Hepatocyte (in vitro differentiated cells): ENCODE measurements around the gene RCCD1. TPM values are rescaled to one million over a fixed set of nuclear protein-coding genes. Genes with fewer than 3 reads are reported as not detected.
A peak's percentile ranks its signal among the peaks of the same experiment; 100 is the strongest.

Experiments used
- DNase-seq: peaks from one replicate; pipeline ENCODE4 v3.0.0-alpha.2; 2016; ENCODE audit warnings: low spot score
- H2AFZ ChIP-seq: fragments of 200-600 bp; sonication (generic); 2 replicates; pipeline ENCODE4 v1.6.0; 2016; ENCODE audit warnings: antibody characterized with exemption, mild to moderate bottlenecking
- H3K27ac ChIP-seq: fragments of 200-600 bp; sonication (generic); 2 replicates; pipeline ENCODE4 v1.5.1; 2016; ENCODE audit warnings: mild to moderate bottlenecking
- H3K27me3 ChIP-seq: fragments of 200-600 bp; sonication (generic); 2 replicates; pipeline ENCODE4 v1.6.1; 2016
- H3K36me3 ChIP-seq: fragments of 200-600 bp; sonication (generic); replicated peaks from 2 replicates; pipeline ENCODE4 v1.5.1; 2016; ENCODE audit warnings: low read depth; ENCODE audit not compliant: insufficient read depth
- H3K4me1 ChIP-seq: fragments of 200-600 bp; sonication (generic); 2 replicates; pipeline ENCODE4 v1.5.1; 2016; ENCODE audit warnings: mild to moderate bottlenecking, moderate library complexity; ENCODE audit not compliant: insufficient read depth
- H3K4me2 ChIP-seq: fragments of 200-600 bp; sonication (generic); 2 replicates; pipeline ENCODE4 v1.6.0; 2016
- H3K4me3 ChIP-seq: fragments of 200-600 bp; sonication (generic); 2 replicates; pipeline ENCODE4 v1.5.1; 2016; ENCODE audit warnings: mild to moderate bottlenecking
- H3K79me2 ChIP-seq: fragments of 200-600 bp; sonication (generic); 2 replicates; pipeline ENCODE4 v1.6.0; 2017; ENCODE audit warnings: mild to moderate bottlenecking
- H3K9me2 ChIP-seq: fragments of 200-600 bp; sonication (generic); replicated peaks from 2 replicates; pipeline ENCODE4 v1.6.0; 2017; ENCODE audit warnings: mild to moderate bottlenecking; ENCODE audit not compliant: insufficient read depth
- H3K9me3 ChIP-seq: fragments of 200-600 bp; sonication (generic); 2 replicates; pipeline ENCODE4 v1.5.1; 2016; ENCODE audit warnings: low read depth, mild to moderate bottlenecking
- H4K20me1 ChIP-seq: fragments of 200-600 bp; sonication (generic); 2 replicates; pipeline ENCODE4 v1.6.0; 2016; ENCODE audit warnings: mild to moderate bottlenecking; ENCODE audit not compliant: insufficient read depth, poor library complexity, severe bottlenecking
- CTCF ChIP-seq: fragments of 200-600 bp; sonication (generic); IDR thresholded peaks from 2 replicates; pipeline ENCODE4 v1.5.1; 2016; ENCODE audit warnings: antibody characterized with exemption, mild to moderate bottlenecking; ENCODE audit not compliant: poor library complexity
- EZH2 ChIP-seq: fragments of 200-600 bp; sonication (generic); IDR thresholded peaks from 2 replicates; pipeline ENCODE4 v1.6.1; 2016; ENCODE audit warnings: antibody characterized with exemption, mild to moderate bottlenecking, borderline replicate concordance
- EZH2phosphoT487 ChIP-seq: fragments of 200-600 bp; sonication (generic); IDR thresholded peaks from one replicate; pipeline ENCODE4 v1.6.1; 2018; ENCODE audit warnings: antibody characterized with exemption, mild to moderate bottlenecking, low read depth, moderate library complexity; ENCODE audit not compliant: unreplicated experiment, severe bottlenecking
- WGBS: methylation state at CpG from one replicate; pipeline ENCODE4 v1.1.6; 2016; ENCODE audit warnings: low lambda C conversion rate; ENCODE audit errors: missing lambda C conversion rate; 5-methylcytosine and 5-hydroxymethylcytosine counted together
- polyA plus RNA-seq: library from polyadenylated mRNA; unstranded; fragments of >200 nt; fragmentation: Nextera tagmentation; extraction: Ambion mirVana; gene quantifications from 2 replicates; pipeline ENCODE4 v1.2.1, GENCODE V29; 2016
- total RNA-seq: library from RNA; depleted of rRNA; stranded (reverse); fragments of >200 nt; gene quantifications from 2 replicates; pipeline ENCODE4 v1.2.3, GENCODE V29; 2014

Gene RCCD1
- total and polyA plus RNA-seq, 2 experiments from 2014 or later: 9.5 to 11.2 TPM

GRCh38 chr15:90994059-90994416 lies 39.4 kb downstream of the RCCD1 start:
- H2AFZ ChIP-seq: peak overlapping the region; percentile 67
- 4% methylated on average over 9 of the region's 50 CpGs for WGBS

GRCh38 chr15:90994417-90995311 lies 40.0 kb downstream of the RCCD1 start, which contains the start of gene PRC1:
TSS of gene PRC1 (minus strand) at chr15:90994535. CDS start at chr15:90994417, 118 bp downstream.
- H3K4me2 ChIP-seq: peak within 1 kb of the TSS; percentile 88
- H3K9me3 ChIP-seq: no peaks in the 10 kb centered on the region
- H4K20me1 ChIP-seq: no peaks in the 10 kb centered on the region
- no peaks in the 10 kb centered on the region for H3K27me3 ChIP-seq
- H3K9me2 ChIP-seq: no peaks in the 10 kb centered on the region
- peak within 1 kb of the TSS; percentile 67 for H2AFZ ChIP-seq
- peak; percentile 100 for DNase-seq
- TF ChIP-seq EZH2phosphoT487: no peak
- no peak for TF ChIP-seq CTCF
- no peak for TF ChIP-seq EZH2
- H3K36me3 ChIP-seq: no peaks in the 10 kb centered on the region
- peaks cover 42% of the 10 kb centered on the region for H3K79me2 ChIP-seq
- peaks cover 12% of the 10 kb centered on the region for H3K4me1 ChIP-seq
- peak within 1 kb of the TSS; percentile 66 for H3K4me3 ChIP-seq
- peak within 1 kb of the TSS; percentile 76 for H3K27ac ChIP-seq
- WGBS: under 1% methylated on average over 68 of the region's 75 CpGs

More at GRCh38 chr15:90994059-90994416, 39.4 kb downstream of the RCCD1 start:
- Histone ChIP-seq H3K4me3 (peak overlapping the region; percentile 66), H3K4me1 (peaks cover 12% of the 10 kb centered on the region), H3K27me3 (no peaks in the 10 kb centered on the region), H3K27ac (peak overlapping the region; percentile 54), H3K9me2 (no peaks in the 10 kb centered on the region), H3K9me3 (no peaks in the 10 kb centered on the region), H3K36me3 (no peaks in the 10 kb centered on the region), H3K4me2 (peak overlapping the region; percentile 88), H3K79me2 (peaks cover 48% of the 10 kb centered on the region), H4K20me1 (no peaks in the 10 kb centered on the region)
- TF ChIP-seq CTCF (no peak), EZH2phosphoT487 (no peak), EZH2 (no peak)
- peak; percentile 52 for DNase-seq

GRCh38 chr15:90998737-90999136 lies 44.1 kb downstream of the RCCD1 start:
- no peaks in the 10 kb centered on the region for H4K20me1 ChIP-seq

More at GRCh38 chr15:90998737-90999136, 44.1 kb downstream of the RCCD1 start:
- H3K9me3 ChIP-seq: no peaks in the 10 kb centered on the region
- no peak overlapping the region for H2AFZ ChIP-seq
- WGBS: 88% methylated on average over 8 of the region's 8 CpGs
- H3K27me3 ChIP-seq: no peaks in the 10 kb centered on the region
- H3K4me1 ChIP-seq: peaks cover under 1% of the 10 kb centered on the region
- TF ChIP-seq CTCF: no peak
- peaks cover 2% of the 10 kb centered on the region for H3K79me2 ChIP-seq
- H3K9me2 ChIP-seq: no peaks in the 10 kb centered on the region
- H3K4me2 ChIP-seq: no peak overlapping the region
- no peaks in the 10 kb centered on the region for H3K36me3 ChIP-seq
- no peak overlapping the region for H3K27ac ChIP-seq
- no peak overlapping the region for H3K4me3 ChIP-seq
- DNase-seq: no peak
